Activated CD8-positive, alpha-beta memory T cell treated with anti-CD3 and anti-CD28 coated beads, Interleukin-2, amount 50 U/mL, for 1 hour (primary cell): ENCODE results near the gene CSF3R.

Source experiments
- DNase-seq: peaks from one replicate; pipeline ENCODE4 v3.0.0-alpha.2; 2020; ENCODE audit errors: extremely low read depth

The CSF3R gene

GRCh38 chr1:36420409-36420808 lies 62.3 kb downstream of the CSF3R start:
- DNase-seq: no peak

GRCh38 chr1:36419569-36419968 lies 63.1 kb downstream of the CSF3R start:
- no peak for DNase-seq

GRCh38 chr1:36419140-36419539 lies 63.6 kb downstream of the CSF3R start:
- DNase-seq: no peak

GRCh38 chr1:36417931-36418330 lies 64.8 kb downstream of the CSF3R start:
- no peak for DNase-seq
